Astrocyte (in vitro differentiated cells and primary cell): ENCODE results near the gene RXFP1. TPM values are rescaled to one million over a fixed set of nuclear protein-coding genes. Genes with fewer than 3 reads are reported as not detected.

Experiments
- DNase-seq: peaks from one replicate; pipeline ENCODE4 v3.0.0-alpha.2; 2010; ENCODE audit warnings: low read depth
- FAIRE-seq: peaks from 2 replicates; lab custom pipeline; 2011; peaks lifted over from hg19 to GRCh38; lab: Jason Lieb, UNC
- H2AFZ ChIP-seq: 2 replicates; pipeline ENCODE4 v1.6.0; 2012; ENCODE audit warnings: low read depth, low read length, inconsistent platforms
- H3K27ac ChIP-seq: 2 replicates; pipeline ENCODE4 v1.5.1; 2011; ENCODE audit warnings: low read depth, low read length, inconsistent platforms
- H3K27me3 ChIP-seq: 2 replicates; pipeline ENCODE4 v1.6.0; 2011; ENCODE audit warnings: low read length, inconsistent platforms; ENCODE audit not compliant: insufficient read depth
- H3K36me3 ChIP-seq: 2 replicates; pipeline ENCODE4 v1.5.1; 2011; ENCODE audit warnings: low read length, inconsistent platforms; ENCODE audit not compliant: insufficient read depth
- H3K4me1 ChIP-seq: 2 replicates; pipeline ENCODE4 v1.5.1; 2011; ENCODE audit warnings: low read length, inconsistent platforms; ENCODE audit not compliant: insufficient read depth
- H3K4me2 ChIP-seq: 2 replicates; pipeline ENCODE4 v1.6.0; 2012; ENCODE audit warnings: low read length, inconsistent platforms
- H3K4me3 ChIP-seq: 2 replicates; pipeline ENCODE4 v1.5.1; 2011; ENCODE audit warnings: low read depth, mild to moderate bottlenecking, low read length, inconsistent platforms; ENCODE audit not compliant: insufficient read depth
- H3K79me2 ChIP-seq: 2 replicates; pipeline ENCODE4 v1.6.0; 2012; ENCODE audit warnings: mild to moderate bottlenecking, low read length, inconsistent platforms; ENCODE audit not compliant: insufficient read depth
- H3K9ac ChIP-seq: 2 replicates; pipeline ENCODE4 v1.6.0; 2012; ENCODE audit warnings: mild to moderate bottlenecking, low read length, inconsistent platforms
- H3K9me3 ChIP-seq: 2 replicates; pipeline ENCODE4 v1.5.1; 2012; ENCODE audit warnings: low read depth, mild to moderate bottlenecking, low read length, inconsistent platforms; ENCODE audit not compliant: insufficient read depth
- H4K20me1 ChIP-seq: 2 replicates; pipeline ENCODE4 v1.6.0; 2012; ENCODE audit warnings: low read length, inconsistent platforms; ENCODE audit not compliant: insufficient read depth
- H3K27ac Mint-ChIP-seq: one replicate; pipeline ENCODE4 v1.8.0; 2021; ENCODE audit warnings: mild to moderate bottlenecking, mixed read lengths; ENCODE audit not compliant: unreplicated experiment
- H3K27me3 Mint-ChIP-seq: one replicate; pipeline ENCODE4 v1.8.0; 2021; ENCODE audit warnings: low read depth, mixed read lengths; ENCODE audit not compliant: unreplicated experiment
- H3K36me3 Mint-ChIP-seq: one replicate; pipeline ENCODE4 v1.8.0; 2021; ENCODE audit warnings: low read depth, mixed read lengths; ENCODE audit not compliant: unreplicated experiment
- H3K4me1 Mint-ChIP-seq: one replicate; pipeline ENCODE4 v1.8.0; 2021; ENCODE audit warnings: low read depth, mixed read lengths; ENCODE audit not compliant: unreplicated experiment
- H3K4me3 Mint-ChIP-seq: one replicate; pipeline ENCODE4 v1.8.0; 2021; ENCODE audit warnings: mild to moderate bottlenecking, moderate library complexity, mixed read lengths; ENCODE audit not compliant: unreplicated experiment
- H3K9me3 Mint-ChIP-seq: one replicate; pipeline ENCODE4 v1.8.0; 2021; ENCODE audit warnings: mild to moderate bottlenecking, mixed read lengths; ENCODE audit not compliant: unreplicated experiment
- EZH2 ChIP-seq: IDR thresholded peaks from 2 replicates; pipeline ENCODE4 v1.6.1; 2012; ENCODE audit warnings: mild to moderate bottlenecking, low read length, inconsistent platforms; ENCODE audit not compliant: insufficient read depth
- total RNA-seq: library from RNA; stranded (reverse); gene quantifications from 2 replicates; pipeline ENCODE4 v1.2.1, GENCODE V29; 2021
- TF ChIP-seq, protein P1 (sequence below): IDR thresholded peaks from 2 replicates; pipeline ENCODE4 v1.5.1; 2011; ENCODE audit warnings: low read depth, mild to moderate bottlenecking, inconsistent platforms, low read length, moderate library complexity; ENCODE audit not compliant: insufficient read depth

Gene RXFP1
- total RNA-seq, 1 donor from 2014 or later, result 0.14 TPM

DNA sequence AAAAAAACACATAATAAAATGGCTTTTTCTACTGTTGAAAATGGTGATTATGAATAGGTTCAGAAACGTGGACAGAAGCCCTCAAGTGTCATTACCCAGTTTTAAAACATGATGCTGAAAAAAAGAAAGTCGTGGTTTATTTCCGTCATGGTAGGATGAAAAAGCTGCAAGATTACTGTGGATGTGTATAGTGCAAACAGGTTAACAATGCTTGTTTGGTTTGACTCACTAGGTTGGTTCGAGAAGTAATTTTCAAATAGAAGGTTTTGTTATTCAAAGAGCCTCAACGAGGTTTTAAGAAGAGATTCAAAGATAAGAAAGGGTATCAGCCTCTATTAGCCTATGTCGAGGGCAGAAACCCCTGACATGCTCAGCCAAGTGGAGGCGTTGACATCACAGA, 2.5 kb upstream of the RXFP1 start:
- no peak overlapping the region for H3K27ac ChIP-seq
- H3K36me3 ChIP-seq, result no peaks in the 10 kb centered on the region
- Mint-ChIP-seq H3K36me3 (no peaks in the 10 kb centered on the region), H3K9me3 (no peaks in the 10 kb centered on the region), H3K27ac (no peak overlapping the region), H3K27me3 (no peaks in the 10 kb centered on the region), H3K4me1 (peaks cover 7% of the 10 kb centered on the region), H3K4me3 (no peak overlapping the region)
- no peak overlapping the region for H3K9ac ChIP-seq
- FAIRE-seq, result no peak
- H3K79me2 ChIP-seq, result no peaks in the 10 kb centered on the region
- no peak for DNase-seq
- H3K4me1 ChIP-seq, result no peaks in the 10 kb centered on the region
- no peaks in the 10 kb centered on the region for H3K27me3 ChIP-seq
- H3K9me3 ChIP-seq, result no peaks in the 10 kb centered on the region
- H2AFZ ChIP-seq, result no peak overlapping the region
- TF ChIP-seq, protein P1, sequence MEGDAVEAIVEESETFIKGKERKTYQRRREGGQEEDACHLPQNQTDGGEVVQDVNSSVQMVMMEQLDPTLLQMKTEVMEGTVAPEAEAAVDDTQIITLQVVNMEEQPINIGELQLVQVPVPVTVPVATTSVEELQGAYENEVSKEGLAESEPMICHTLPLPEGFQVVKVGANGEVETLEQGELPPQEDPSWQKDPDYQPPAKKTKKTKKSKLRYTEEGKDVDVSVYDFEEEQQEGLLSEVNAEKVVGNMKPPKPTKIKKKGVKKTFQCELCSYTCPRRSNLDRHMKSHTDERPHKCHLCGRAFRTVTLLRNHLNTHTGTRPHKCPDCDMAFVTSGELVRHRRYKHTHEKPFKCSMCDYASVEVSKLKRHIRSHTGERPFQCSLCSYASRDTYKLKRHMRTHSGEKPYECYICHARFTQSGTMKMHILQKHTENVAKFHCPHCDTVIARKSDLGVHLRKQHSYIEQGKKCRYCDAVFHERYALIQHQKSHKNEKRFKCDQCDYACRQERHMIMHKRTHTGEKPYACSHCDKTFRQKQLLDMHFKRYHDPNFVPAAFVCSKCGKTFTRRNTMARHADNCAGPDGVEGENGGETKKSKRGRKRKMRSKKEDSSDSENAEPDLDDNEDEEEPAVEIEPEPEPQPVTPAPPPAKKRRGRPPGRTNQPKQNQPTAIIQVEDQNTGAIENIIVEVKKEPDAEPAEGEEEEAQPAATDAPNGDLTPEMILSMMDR, result no peak
- no peak for TF ChIP-seq EZH2
- no peak overlapping the region for H3K4me2 ChIP-seq
- H4K20me1 ChIP-seq, result no peaks in the 10 kb centered on the region
- no peak overlapping the region for H3K4me3 ChIP-seq

DNA sequence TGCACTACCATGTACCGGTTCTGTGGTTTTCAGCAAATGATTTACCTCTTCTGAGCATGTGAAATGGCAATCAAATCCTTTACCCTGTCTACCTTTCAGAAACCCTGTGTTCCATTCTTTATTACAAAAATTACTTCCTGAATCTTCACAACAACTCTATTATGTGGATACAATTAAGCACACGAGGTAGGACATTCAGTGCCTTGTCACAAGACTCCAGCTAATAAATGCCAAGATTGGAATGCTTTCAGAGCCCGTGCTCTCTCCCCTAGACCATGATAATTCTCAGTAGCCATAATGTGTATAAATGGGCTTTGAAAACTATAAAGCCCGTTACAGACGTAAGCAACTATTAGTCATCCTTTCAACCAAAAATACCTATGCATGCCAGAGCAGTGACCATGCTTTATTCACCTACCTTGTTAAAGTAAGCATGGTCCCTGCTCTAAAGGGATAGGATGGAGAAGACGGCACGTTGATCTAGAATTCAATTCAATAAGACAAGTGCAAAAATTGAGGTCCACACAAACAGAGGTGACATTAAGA, 2.4 kb downstream of the RXFP1 start:
- Histone ChIP-seq H3K4me3 (no peak overlapping the region), H3K27ac (no peak overlapping the region), H3K27me3 (no peaks in the 10 kb centered on the region), H3K79me2 (no peaks in the 10 kb centered on the region), H2AFZ (no peak overlapping the region), H4K20me1 (no peaks in the 10 kb centered on the region), H3K9ac (no peak overlapping the region), H3K4me1 (no peaks in the 10 kb centered on the region), H3K4me2 (no peak overlapping the region), H3K36me3 (no peaks in the 10 kb centered on the region), H3K9me3 (no peaks in the 10 kb centered on the region)
- Mint-ChIP-seq H3K9me3 (no peaks in the 10 kb centered on the region), H3K36me3 (no peaks in the 10 kb centered on the region), H3K4me3 (no peak overlapping the region), H3K27me3 (no peaks in the 10 kb centered on the region), H3K4me1 (peaks cover 8% of the 10 kb centered on the region), H3K27ac (no peak overlapping the region)
- TF ChIP-seq, protein P1, result no peak
- no peak for TF ChIP-seq EZH2
- DNase-seq, result no peak
- no peak for FAIRE-seq

DNA sequence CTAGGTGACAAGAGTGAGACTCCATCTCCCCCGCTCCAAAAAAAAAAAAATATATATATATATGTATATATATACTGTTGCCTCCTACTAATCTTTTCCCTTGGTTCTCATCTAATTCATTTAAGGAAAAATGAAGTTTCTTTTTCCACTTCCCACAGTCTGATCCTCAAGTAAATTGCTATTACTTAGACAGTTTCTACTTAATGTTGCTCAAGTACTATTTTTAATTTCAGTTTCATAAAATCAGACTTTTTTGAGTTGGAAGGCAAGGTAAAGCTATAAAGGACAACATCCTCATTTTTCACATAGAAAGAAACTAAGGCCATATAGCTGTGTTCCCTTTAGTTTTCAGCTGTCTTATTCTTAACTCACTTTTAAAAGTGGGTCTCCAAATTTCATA, 5.8 kb downstream of the RXFP1 start:
- Mint-ChIP-seq H3K9me3 (no peaks in the 10 kb centered on the region), H3K27me3 (peaks cover 2% of the 10 kb centered on the region), H3K4me1 (peaks cover 8% of the 10 kb centered on the region), H3K27ac (no peak overlapping the region), H3K36me3 (peaks cover 2% of the 10 kb centered on the region), H3K4me3 (no peak overlapping the region)
- DNase-seq (no peak), FAIRE-seq (no peak)
- Histone ChIP-seq H2AFZ (no peak overlapping the region), H3K79me2 (no peaks in the 10 kb centered on the region), H3K4me3 (no peak overlapping the region), H4K20me1 (no peaks in the 10 kb centered on the region), H3K4me2 (no peak overlapping the region), H3K9ac (no peak overlapping the region), H3K36me3 (no peaks in the 10 kb centered on the region), H3K4me1 (no peaks in the 10 kb centered on the region), H3K27me3 (no peaks in the 10 kb centered on the region), H3K9me3 (no peaks in the 10 kb centered on the region), H3K27ac (no peak overlapping the region)
- TF ChIP-seq, protein P1, result no peak
- TF ChIP-seq EZH2, result no peak
